Keratinocyte (primary cell): ENCODE data around the gene ASB10. TPM values are rescaled to one million over a fixed set of nuclear protein-coding genes. Genes with fewer than 3 reads are reported as not detected.

Experiments used
- DNase-seq: peaks from one replicate; pipeline ENCODE4 v3.0.0-alpha.2; 2011; ENCODE audit warnings: low read depth, missing footprints, low spot score
- FAIRE-seq: peaks from 2 replicates; lab custom pipeline; 2011; peaks lifted over from hg19 to GRCh38; lab: Jason Lieb, UNC
- H2AFZ ChIP-seq: 2 replicates; pipeline ENCODE4 v1.6.0; 2012; ENCODE audit warnings: low read length, control low read depth, inconsistent platforms; ENCODE audit not compliant: control insufficient read depth
- H3K27ac ChIP-seq: 2 replicates; pipeline ENCODE4 v1.5.1; 2011; ENCODE audit warnings: low read length; ENCODE audit not compliant: control insufficient read depth, insufficient read depth
- H3K27me3 ChIP-seq: 3 replicates; pipeline ENCODE4 v1.6.0; 2011; ENCODE audit warnings: low read length; ENCODE audit not compliant: control insufficient read depth, insufficient read depth; ENCODE audit errors: extremely low read depth
- H3K36me3 ChIP-seq, 2 experiments: 2 replicates in 1 of 2; 3 replicates in 1 of 2; pipeline ENCODE4 v1.5.1; 2011; ENCODE audit warnings: low read length in 2 of 2, mild to moderate bottlenecking in 1 of 2; ENCODE audit not compliant: control insufficient read depth in 2 of 2, insufficient read depth in 2 of 2; ENCODE audit errors: extremely low read depth in 1 of 2
- H3K4me1 ChIP-seq: 3 replicates; pipeline ENCODE4 v1.5.1; 2011; ENCODE audit warnings: low read length; ENCODE audit not compliant: control insufficient read depth, insufficient read depth; ENCODE audit errors: extremely low read depth
- H3K4me2 ChIP-seq: 3 replicates; pipeline ENCODE4 v1.6.0; 2011; ENCODE audit warnings: low read depth, low read length; ENCODE audit not compliant: control insufficient read depth, insufficient read depth; ENCODE audit errors: extremely low read depth
- H3K4me3 ChIP-seq, 3 experiments: fragments of 200-600 bp in 1 of 3; sonication (generic) in 1 of 3; 2 replicates in 2 of 3; 3 replicates in 1 of 3; pipeline ENCODE4 v1.5.1; 2011 to 2016; ENCODE audit warnings: low read length in 3 of 3, mild to moderate bottlenecking in 3 of 3, control low read depth in 2 of 3, inconsistent platforms in 1 of 3, low read depth in 1 of 3, mixed read lengths in 1 of 3, mixed run types in 1 of 3, moderate library complexity in 1 of 3; ENCODE audit not compliant: control insufficient read depth in 2 of 3, insufficient read depth in 2 of 3; ENCODE audit errors: extremely low read depth in 1 of 3
- H3K79me2 ChIP-seq: 2 replicates; pipeline ENCODE4 v1.6.0; 2012; ENCODE audit warnings: low read length; ENCODE audit not compliant: control insufficient read depth, insufficient read depth
- H3K9ac ChIP-seq: 3 replicates; pipeline ENCODE4 v1.6.0; 2011; ENCODE audit warnings: low read length; ENCODE audit not compliant: control insufficient read depth, insufficient read depth; ENCODE audit errors: extremely low read depth
- H3K9me1 ChIP-seq: 3 replicates; pipeline ENCODE4 v1.6.0; 2011; ENCODE audit warnings: low read length; ENCODE audit not compliant: control insufficient read depth, insufficient read depth; ENCODE audit errors: extremely low read depth
- H3K9me3 ChIP-seq: 2 replicates; pipeline ENCODE4 v1.5.1; 2012; ENCODE audit warnings: low read depth, low read length; ENCODE audit not compliant: control insufficient read depth
- H4K20me1 ChIP-seq: 3 replicates; pipeline ENCODE4 v1.6.0; 2011; ENCODE audit warnings: low read length; ENCODE audit not compliant: control insufficient read depth, insufficient read depth; ENCODE audit errors: extremely low read depth
- EZH2 ChIP-seq: IDR thresholded peaks from one replicate; pipeline ENCODE4 v1.6.1; 2012; ENCODE audit warnings: inconsistent platforms, mild to moderate bottlenecking, low read length, moderate library complexity
- dilution Hi-C: fragments of 300-500 bp; cut with MboI; formaldehyde crosslinking; loops from one replicate; pipeline ENCODE4 v1.7.0; 2020; ENCODE audit warnings: low sequenced_read_pairs; ENCODE audit not compliant: extremely low pct_ligation_motif_present
- polyA plus RNA-seq, 5 experiments: library from polyadenylated mRNA; depleted of rRNA in 3 of 5; stranded (reverse) in 3 of 5; stranded (forward) in 1 of 5; unstranded in 1 of 5; fragments of >200 nt; gene quantifications; 1 replicate in 1 of 5; 2 replicates in 3 of 5; 3 replicates in 1 of 5; pipeline versions ENCODE4 v1.2.1 to v1.2.3, GENCODE V29; 2011 to 2012; ENCODE audit warnings: missing spikeins in 2 of 5, low read depth in 1 of 5, low replicate concordance in 1 of 5
- TF ChIP-seq, protein P1 (sequence below), 3 experiments: IDR thresholded peaks in 1 of 3; conservative IDR thresholded peaks in 1 of 3; optimal IDR thresholded peaks in 1 of 3; 2 replicates in 2 of 3; 3 replicates in 1 of 3; pipeline versions ENCODE3 to v1.5.1; 2011; ENCODE audit warnings: low read length in 3 of 3, mild to moderate bottlenecking in 3 of 3, moderate library complexity in 2 of 3, control low read depth in 1 of 3, inconsistent platforms in 1 of 3; ENCODE audit not compliant: insufficient read depth in 2 of 3; ENCODE audit errors: extremely low read depth in 1 of 3

The ASB10 gene
- polyA plus RNA-seq, 1 donor (not counting 4 experiments of a cell fraction or from before 2014, with no cell fraction given) = not detected

DNA sequence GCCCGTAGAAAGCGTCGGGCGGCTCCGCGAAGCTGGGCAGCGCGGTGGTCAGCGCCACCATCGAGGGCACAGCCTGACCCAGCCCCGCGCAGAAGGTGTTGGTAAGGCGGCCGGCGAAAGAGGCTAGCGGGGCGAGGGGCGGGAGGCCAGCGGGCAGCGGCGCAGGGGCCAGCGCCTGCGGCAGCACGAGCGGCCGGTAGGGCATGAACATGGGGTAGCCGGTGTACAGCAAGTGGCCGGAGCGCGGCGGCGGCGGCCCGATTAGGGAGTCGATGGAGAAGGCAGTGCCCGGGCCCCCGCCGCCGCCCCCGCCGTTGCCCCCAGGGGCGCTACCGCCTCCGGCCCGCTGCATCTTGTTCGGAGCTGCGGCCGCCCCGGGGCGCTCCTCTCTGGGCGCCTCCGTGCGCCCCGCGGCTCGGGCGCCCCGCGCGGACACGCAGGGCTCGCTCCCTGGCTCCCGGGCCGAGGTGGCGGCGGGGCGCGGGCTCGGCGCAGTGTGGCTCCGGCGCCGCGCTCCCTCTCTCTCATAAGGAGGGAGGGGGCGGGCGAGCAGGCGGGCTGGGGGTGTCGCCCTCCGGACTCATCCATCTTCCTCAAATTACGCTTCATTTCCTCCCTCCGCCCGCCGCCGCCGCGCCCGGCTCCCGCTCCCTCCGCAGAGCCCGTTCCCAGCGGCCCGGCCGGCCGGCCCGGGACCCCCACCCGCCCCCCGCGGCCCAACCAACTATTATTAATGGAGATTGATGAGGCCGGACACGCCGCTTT, 19.7 kb downstream of the ASB10 start, which contains the start of gene GBX1:
GBX1 (minus strand) TSS at position 498 of the 765 bp plus-strand sequence; CDS start at position 352, 146 bp downstream.
- H3K4me2 ChIP-seq = peak within 1 kb of the TSS; percentile 54
- H3K9me1 ChIP-seq = no peaks in the 10 kb centered on the region
- DNase-seq = no peak
- FAIRE-seq = no peak
- no peak within 1 kb of the TSS for H2AFZ ChIP-seq
- no peaks in the 10 kb centered on the region for H3K79me2 ChIP-seq
- H3K27me3 ChIP-seq = peaks cover 64% of the 10 kb centered on the region
- no peaks in the 10 kb centered on the region for H3K36me3 ChIP-seq
- dilution Hi-C loops = no loop called here
- H3K27ac ChIP-seq = no peak within 1 kb of the TSS
- H3K4me1 ChIP-seq = no peaks in the 10 kb centered on the region
- H3K4me3 ChIP-seq = peak within 1 kb of the TSS; percentile 20 to 38 (median 34)
- peaks cover 5% of the 10 kb centered on the region for H4K20me1 ChIP-seq
- TF ChIP-seq EZH2 = peak; percentile 79
- TF ChIP-seq, protein P1, sequence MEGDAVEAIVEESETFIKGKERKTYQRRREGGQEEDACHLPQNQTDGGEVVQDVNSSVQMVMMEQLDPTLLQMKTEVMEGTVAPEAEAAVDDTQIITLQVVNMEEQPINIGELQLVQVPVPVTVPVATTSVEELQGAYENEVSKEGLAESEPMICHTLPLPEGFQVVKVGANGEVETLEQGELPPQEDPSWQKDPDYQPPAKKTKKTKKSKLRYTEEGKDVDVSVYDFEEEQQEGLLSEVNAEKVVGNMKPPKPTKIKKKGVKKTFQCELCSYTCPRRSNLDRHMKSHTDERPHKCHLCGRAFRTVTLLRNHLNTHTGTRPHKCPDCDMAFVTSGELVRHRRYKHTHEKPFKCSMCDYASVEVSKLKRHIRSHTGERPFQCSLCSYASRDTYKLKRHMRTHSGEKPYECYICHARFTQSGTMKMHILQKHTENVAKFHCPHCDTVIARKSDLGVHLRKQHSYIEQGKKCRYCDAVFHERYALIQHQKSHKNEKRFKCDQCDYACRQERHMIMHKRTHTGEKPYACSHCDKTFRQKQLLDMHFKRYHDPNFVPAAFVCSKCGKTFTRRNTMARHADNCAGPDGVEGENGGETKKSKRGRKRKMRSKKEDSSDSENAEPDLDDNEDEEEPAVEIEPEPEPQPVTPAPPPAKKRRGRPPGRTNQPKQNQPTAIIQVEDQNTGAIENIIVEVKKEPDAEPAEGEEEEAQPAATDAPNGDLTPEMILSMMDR (optimal IDR thresholded peaks at IDR 0.05 in 1 of 3, IDR thresholded peaks at IDR 0.05 in 1 of 3, conservative IDR thresholded peaks at IDR 0.05 in 1 of 3; ENCODE audit: extremely low read depth in 1 of 3, insufficient read depth in 2 of 3, low read length in 3 of 3) = no peak
- no peak within 1 kb of the TSS for H3K9ac ChIP-seq
- H3K9me3 ChIP-seq = no peaks in the 10 kb centered on the region

DNA sequence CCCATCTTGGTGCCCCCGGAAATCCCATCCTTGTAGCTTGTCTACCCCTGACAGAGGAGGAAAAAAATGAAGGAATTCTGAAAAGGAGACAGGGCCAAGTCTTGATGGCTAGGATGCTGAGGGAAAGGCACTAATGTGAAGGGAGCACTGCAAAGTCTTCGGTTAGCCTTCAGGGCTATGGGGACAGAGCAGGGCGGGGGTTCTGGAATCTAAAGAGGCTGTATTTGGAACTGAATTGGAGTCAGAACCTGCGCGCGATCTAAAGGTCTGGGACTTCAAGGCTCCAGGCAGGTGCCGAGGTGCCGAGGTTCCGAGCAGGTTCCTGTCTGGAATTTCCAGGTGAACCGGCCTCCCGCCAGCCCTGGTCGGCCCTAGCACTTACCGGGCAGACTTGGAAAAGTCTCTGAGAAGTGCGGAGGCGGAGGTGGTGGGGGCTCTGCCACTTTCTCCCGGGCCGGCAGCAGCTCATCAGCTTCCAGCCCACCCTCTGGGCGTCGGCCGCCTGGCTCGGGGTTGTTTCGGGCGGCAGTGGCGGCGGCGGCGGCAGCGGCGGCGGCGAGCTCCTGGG, 20.3 kb downstream of the ASB10 start:
- no peaks in the 10 kb centered on the region for H3K9me1 ChIP-seq
- no peaks in the 10 kb centered on the region for H3K4me1 ChIP-seq
- H3K4me2 ChIP-seq = peak overlapping the region; percentile 16
- TF ChIP-seq, protein P1 (optimal IDR thresholded peaks at IDR 0.05 in 1 of 3, IDR thresholded peaks at IDR 0.05 in 1 of 3, conservative IDR thresholded peaks at IDR 0.05 in 1 of 3; ENCODE audit: extremely low read depth in 1 of 3, insufficient read depth in 2 of 3, low read length in 3 of 3) = no peak
- TF ChIP-seq EZH2 = peak; percentile 96
- H3K9me3 ChIP-seq = no peaks in the 10 kb centered on the region
- no peak overlapping the region for H3K4me3 ChIP-seq
- H2AFZ ChIP-seq = no peak overlapping the region
- dilution Hi-C loops = no loop called here
- FAIRE-seq = no peak
- no peak overlapping the region for H3K9ac ChIP-seq
- H3K79me2 ChIP-seq = no peaks in the 10 kb centered on the region
- H3K27ac ChIP-seq = no peak overlapping the region
- peaks cover 64% of the 10 kb centered on the region for H3K27me3 ChIP-seq
- no peaks in the 10 kb centered on the region for H3K36me3 ChIP-seq
- peaks cover 5% of the 10 kb centered on the region for H4K20me1 ChIP-seq
- DNase-seq = no peak
